Measurements from ENCODE around the gene TUG1. TPM values are rescaled to one million over a fixed set of nuclear protein-coding genes. Genes with fewer than 3 reads are reported as not detected.
A peak's percentile ranks its signal among the peaks of the same experiment; 100 is the strongest.

The TUG1 gene
- total RNA-seq, 1 experiment from 2014 or later = 64.6 TPM

- DNase-seq (ENCODE audit: extremely low read depth, low read depth) = no peak
These were observed 21.8 kb upstream of the TUG1 start for GRCh38 chr22:30947173-30947815.

- peak; percentile 12 for DNase-seq (ENCODE audit: extremely low read depth, low read depth)
These were observed 21.1 kb upstream of the TUG1 start for GRCh38 chr22:30947816-30948454.

GRCh38 chr22:30948930-30949342 lies 20.1 kb upstream of the TUG1 start:
- DNase-seq (ENCODE audit: extremely low read depth, low read depth) = no peak

GRCh38 chr22:30949934-30950660 lies 19.0 kb upstream of the TUG1 start:
- DNase-seq (ENCODE audit: extremely low read depth, low read depth) = no peak

GRCh38 chr22:30953206-30953605 lies 15.9 kb upstream of the TUG1 start:
- DNase-seq (ENCODE audit: extremely low read depth, low read depth) = no peak

- no peak for DNase-seq (ENCODE audit: extremely low read depth, low read depth)
These were observed 13.9 kb upstream of the TUG1 start for GRCh38 chr22:30955153-30955552.

GRCh38 chr22:30964858-30965257 lies 4.2 kb upstream of the TUG1 start:
- no peak for DNase-seq (ENCODE audit: extremely low read depth, low read depth)

- DNase-seq (ENCODE audit: extremely low read depth, low read depth) = no peak
These were observed 796 bp upstream of the TUG1 start, which contains the start of gene MORC2 for GRCh38 chr22:30968015-30968923. Gene MORC2, minus strand, starts transcription at chr22:30968774. Its CDS starts 885 bp downstream, at chr22:30967889.

GRCh38 chr22:30969532-30970355 lies 679 bp downstream of the TUG1 start:
- no peak for DNase-seq (ENCODE audit: extremely low read depth, low read depth)

GRCh38 chr22:30970356-30970746 lies 1.3 kb downstream of the TUG1 start:
- DNase-seq (ENCODE audit: extremely low read depth, low read depth) = no peak

GRCh38 chr22:30978304-30978962 lies 9.4 kb downstream of the TUG1 start:
- DNase-seq (ENCODE audit: extremely low read depth, low read depth) = no peak

- DNase-seq (ENCODE audit: extremely low read depth, low read depth) = no peak
These were observed 10.9 kb downstream of the TUG1 start for GRCh38 chr22:30979932-30980331.

GRCh38 chr22:30982512-30982911 lies 13.4 kb downstream of the TUG1 start:
- no peak for DNase-seq (ENCODE audit: extremely low read depth, low read depth)

GRCh38 chr22:30984317-30984716 lies 15.3 kb downstream of the TUG1 start:
- no peak for DNase-seq (ENCODE audit: extremely low read depth, low read depth)

- DNase-seq (ENCODE audit: extremely low read depth, low read depth) = no peak
These were observed 16.6 kb downstream of the TUG1 start for GRCh38 chr22:30985561-30986208.

- no peak for DNase-seq (ENCODE audit: extremely low read depth, low read depth)
These were observed 20.4 kb downstream of the TUG1 start for GRCh38 chr22:30989474-30989873.

- no peak for DNase-seq (ENCODE audit: extremely low read depth, low read depth)
These were observed 21.6 kb downstream of the TUG1 start for GRCh38 chr22:30990690-30991089.

- no peak for DNase-seq (ENCODE audit: extremely low read depth, low read depth)
These were observed 23.5 kb downstream of the TUG1 start for GRCh38 chr22:30992565-30992964.

- no peak for DNase-seq (ENCODE audit: extremely low read depth, low read depth)
These were observed 25.9 kb downstream of the TUG1 start for GRCh38 chr22:30994960-30995359.
